ENCODE measurements around the gene TEX47.

Gene TEX47

GRCh38 chr7:88771417-88771816 is 24.1 kb downstream of the TEX47 start:
- no peak for TF ChIP-seq CTCF (conservative IDR thresholded peaks at IDR 0.05; ENCODE audit: low read length)
- no peak for DNase-seq (ENCODE audit: low read depth)

GRCh38 chr7:88761779-88762178 is 33.8 kb downstream of the TEX47 start:
- TF ChIP-seq CTCF (conservative IDR thresholded peaks at IDR 0.05; ENCODE audit: low read length) = no peak
- no peak for DNase-seq (ENCODE audit: low read depth)
- no peak overlapping the region for H3K4me3 ChIP-seq (ENCODE audit: low read length)

More at GRCh38 chr7:88771417-88771816, 24.1 kb downstream of the TEX47 start:
- H3K4me3 ChIP-seq (ENCODE audit: low read length) = no peak overlapping the region

GRCh38 chr7:88760136-88760515 is 35.4 kb downstream of the TEX47 start:
- no peak for TF ChIP-seq CTCF (conservative IDR thresholded peaks at IDR 0.05; ENCODE audit: low read length)
- H3K4me3 ChIP-seq (ENCODE audit: low read length) = no peak overlapping the region
- DNase-seq (ENCODE audit: low read depth) = no peak

- no peak for TF ChIP-seq CTCF (conservative IDR thresholded peaks at IDR 0.05; ENCODE audit: low read length)
- H3K4me3 ChIP-seq (ENCODE audit: low read length) = no peak within 1 kb of the TSS
- DNase-seq (ENCODE audit: low read depth) = no peak
Observed at GRCh38 chr7:88759230-88760135, 36.1 kb downstream of the TEX47 start, which contains the start of gene ZNF804B. ZNF804B (plus strand) TSS chr7:88759700; CDS start chr7:88759977, 277 bp downstream.

- no peak overlapping the region for H3K4me3 ChIP-seq (ENCODE audit: low read length)
- DNase-seq (ENCODE audit: low read depth) = peak; percentile 5
- no peak for TF ChIP-seq CTCF (conservative IDR thresholded peaks at IDR 0.05; ENCODE audit: low read length)
Observed at GRCh38 chr7:88758381-88759229, 36.9 kb downstream of the TEX47 start.

GRCh38 chr7:88757371-88757770 is 38.2 kb downstream of the TEX47 start:
- no peak for DNase-seq (ENCODE audit: low read depth)
- no peak overlapping the region for H3K4me3 ChIP-seq (ENCODE audit: low read length)
- no peak for TF ChIP-seq CTCF (conservative IDR thresholded peaks at IDR 0.05; ENCODE audit: low read length)

Data from AG10803 (cell line).